ENCODE measurements around the gene UBQLN1.

- TF ChIP-seq EZH2 (IDR thresholded peaks at IDR 0.05; ENCODE audit: borderline replicate concordance, low read length) (no peak), CTCF (conservative IDR thresholded peaks at IDR 0.05 in 1 of 2, IDR thresholded peaks at IDR 0.05 in 1 of 2; ENCODE audit: extremely low read depth in 1 of 2, insufficient read depth in 1 of 2, low read depth in 1 of 2, low read length in 2 of 2) (no peak)
Measured at GRCh38 chr9:83698976-83699585, 8.7 kb downstream of the UBQLN1 start.
